ENCODE measurements around the gene JMY. TPM values are rescaled to one million over a fixed set of nuclear protein-coding genes. Genes with fewer than 3 reads are reported as not detected.

JMY gene
- total RNA-seq, 1 experiment from 2014 or later, result 15.6 TPM

- Histone ChIP-seq H3K27me3 (ENCODE audit: insufficient read depth, low read length) (no peaks in the 10 kb centered on the region), H4K20me1 (ENCODE audit: insufficient read depth) (no peaks in the 10 kb centered on the region), H3K9ac (ENCODE audit: low read length) (no peak overlapping the region), H3K4me2 (ENCODE audit: low read length) (no peak overlapping the region), H2AFZ (ENCODE audit: low read depth, low read length, poor library complexity, severe bottlenecking) (no peak overlapping the region), H3K36me3 (ENCODE audit: control insufficient read depth in 1 of 2, insufficient read depth in 2 of 2, low read length in 2 of 2) (no peaks in the 10 kb centered on the region), H3K27ac (ENCODE audit: low read depth, low read length) (no peak overlapping the region), H3K9me2 (ENCODE audit: insufficient read depth) (no peaks in the 10 kb centered on the region), H3K9me3 (ENCODE audit: control insufficient read depth in 1 of 2, insufficient read depth in 1 of 2, low read depth in 1 of 2, low read length in 2 of 2) (no peaks in the 10 kb centered on the region), H3K79me2 (ENCODE audit: insufficient read depth, low read length) (no peaks in the 10 kb centered on the region), H3K4me1 (ENCODE audit: control insufficient read depth in 1 of 2, insufficient read depth in 2 of 2, low read length in 2 of 2) (peaks cover 8 to 26% of the 10 kb centered on the region in 2 experiments), H3K4me3 (replicated peaks in 1 of 2; ENCODE audit: low read depth in 1 of 2, low read length in 2 of 2) (no peak overlapping the region)
- ATAC-seq, result no peak
- POLR2A ChIA-PET, result no interaction called here
- DNase-seq (ENCODE audit: low read depth, low spot score), result no peak
- intact Hi-C loops (cut with micrococcal nuclease), result no loop called here
- RAD21 ChIA-PET (ENCODE audit: low non-redundant PET in 1 of 2, low total read pairs in 2 of 2, uncharacterized antibody in 2 of 2, unreplicated experiment in 2 of 2), result no interaction called here
- CTCF ChIA-PET, result no interaction called here
- BruUV-seq (replicated peaks), result no TSS peak
- TF ChIP-seq YY1 (IDR thresholded peaks at IDR 0.05; ENCODE audit: extremely low read depth, insufficient replicate concordance, low read depth, low read length) (no peak), ELF1 (IDR thresholded peaks at IDR 0.05; ENCODE audit: borderline replicate concordance, low read depth) (no peak), SIN3A (IDR thresholded peaks at IDR 0.05; ENCODE audit: low read depth) (no peak), SRF (IDR thresholded peaks at IDR 0.05; ENCODE audit: low read depth) (no peak), ZBTB33 (IDR thresholded peaks at IDR 0.05; ENCODE audit: extremely low read depth, insufficient replicate concordance, low read length) (no peak), EZH2phosphoT487 (IDR thresholded peaks at IDR 0.05; ENCODE audit: borderline replicate concordance) (no peak), CEBPB (IDR thresholded peaks at IDR 0.05; ENCODE audit: low read depth) (no peak), CTCF (IDR thresholded peaks at IDR 0.05 in 2 of 3, conservative IDR thresholded peaks at IDR 0.05 in 1 of 3; ENCODE audit: borderline replicate concordance in 1 of 3, insufficient read depth in 1 of 3, low read depth in 2 of 3, low read length in 2 of 3) (no peak)
- TF ChIP-seq, protein P1, sequence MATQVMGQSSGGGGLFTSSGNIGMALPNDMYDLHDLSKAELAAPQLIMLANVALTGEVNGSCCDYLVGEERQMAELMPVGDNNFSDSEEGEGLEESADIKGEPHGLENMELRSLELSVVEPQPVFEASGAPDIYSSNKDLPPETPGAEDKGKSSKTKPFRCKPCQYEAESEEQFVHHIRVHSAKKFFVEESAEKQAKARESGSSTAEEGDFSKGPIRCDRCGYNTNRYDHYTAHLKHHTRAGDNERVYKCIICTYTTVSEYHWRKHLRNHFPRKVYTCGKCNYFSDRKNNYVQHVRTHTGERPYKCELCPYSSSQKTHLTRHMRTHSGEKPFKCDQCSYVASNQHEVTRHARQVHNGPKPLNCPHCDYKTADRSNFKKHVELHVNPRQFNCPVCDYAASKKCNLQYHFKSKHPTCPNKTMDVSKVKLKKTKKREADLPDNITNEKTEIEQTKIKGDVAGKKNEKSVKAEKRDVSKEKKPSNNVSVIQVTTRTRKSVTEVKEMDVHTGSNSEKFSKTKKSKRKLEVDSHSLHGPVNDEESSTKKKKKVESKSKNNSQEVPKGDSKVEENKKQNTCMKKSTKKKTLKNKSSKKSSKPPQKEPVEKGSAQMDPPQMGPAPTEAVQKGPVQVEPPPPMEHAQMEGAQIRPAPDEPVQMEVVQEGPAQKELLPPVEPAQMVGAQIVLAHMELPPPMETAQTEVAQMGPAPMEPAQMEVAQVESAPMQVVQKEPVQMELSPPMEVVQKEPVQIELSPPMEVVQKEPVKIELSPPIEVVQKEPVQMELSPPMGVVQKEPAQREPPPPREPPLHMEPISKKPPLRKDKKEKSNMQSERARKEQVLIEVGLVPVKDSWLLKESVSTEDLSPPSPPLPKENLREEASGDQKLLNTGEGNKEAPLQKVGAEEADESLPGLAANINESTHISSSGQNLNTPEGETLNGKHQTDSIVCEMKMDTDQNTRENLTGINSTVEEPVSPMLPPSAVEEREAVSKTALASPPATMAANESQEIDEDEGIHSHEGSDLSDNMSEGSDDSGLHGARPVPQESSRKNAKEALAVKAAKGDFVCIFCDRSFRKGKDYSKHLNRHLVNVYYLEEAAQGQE (IDR thresholded peaks at IDR 0.05; ENCODE audit: low read depth), result no peak
Measured at GRCh38 chr5:79349881-79350280, 114.0 kb downstream of the JMY start.

Measured in HCT116 (cell line).